H1 (cell line): ENCODE data around the gene SPTLC3. TPM values are rescaled to one million over a fixed set of nuclear protein-coding genes. Genes with fewer than 3 reads are reported as not detected.

Experiments
- NANOG ChIP-seq: IDR thresholded peaks from 2 replicates; pipeline ENCODE4 v1.6.1; 2011; ENCODE audit warnings: low read length, low read depth, mild to moderate bottlenecking, inconsistent platforms; ENCODE audit not compliant: insufficient read depth, poor library complexity, severe bottlenecking
- SIRT6 ChIP-seq: IDR thresholded peaks from one replicate; pipeline ENCODE4 v1.7.1; 2012; ENCODE audit warnings: low read length, inconsistent platforms
- polyA plus RNA-seq, 7 experiments: library from polyadenylated mRNA; depleted of rRNA in 3 of 7; stranded (reverse) in 5 of 7; unstranded in 2 of 7; fragments of >200 nt in 5 of 7; fragments of 200-250 nt in 2 of 7; gene quantifications; 1 replicate in 5 of 7; 2 replicates in 1 of 7; 4 replicates in 1 of 7; pipeline versions ENCODE4 v1.2.1 to v1.2.3, GENCODE V29; 2011 to 2013; ENCODE audit warnings: missing spikeins in 2 of 7, mixed read lengths in 2 of 7
- total RNA-seq: library from RNA; stranded (reverse); fragmentation: NEBNext Ultra II Directional; extraction: Animal tissue kit (Norgen Biotek cat#: 25700); gene quantifications from 2 replicates; pipeline ENCODE4 v1.2.1, GENCODE V29; 2021

The SPTLC3 gene
- total and polyA plus RNA-seq, 2 of the 8 experiments (the other 6 are each of a cell fraction or from before 2014, with no cell fraction given): 0.23 to 0.82 TPM

GRCh38 chr20:13139459-13140150, 130.8 kb downstream of the SPTLC3 start (continued):
- no peak for TF ChIP-seq SIRT6
- TF ChIP-seq NANOG: no peak
- TF ChIP-seq, all 59 proteins: peak for 0
